Colonic mucosa (tissue), 4 donors: Measurements from ENCODE around the gene PIGA. TPM values are rescaled to one million over a fixed set of nuclear protein-coding genes. Genes with fewer than 3 reads are reported as not detected.

ENCODE experiments used
- DNase-seq: peaks from one replicate; pipeline ENCODE4 v3.0.0-alpha.2; 2020
- H3K27ac ChIP-seq: fragments of 200-600 bp; one replicate; pipeline ENCODE4 v1.8.0; 2021
- H3K27me3 ChIP-seq: fragments of 200-600 bp; one replicate; pipeline ENCODE4 v1.8.0; 2021
- H3K36me3 ChIP-seq: fragments of 200-600 bp; one replicate; pipeline ENCODE4 v1.8.0; 2021
- H3K4me1 ChIP-seq: fragments of 200-600 bp; one replicate; pipeline ENCODE4 v1.8.0; 2021; ENCODE audit warnings: mild to moderate bottlenecking
- H3K4me3 ChIP-seq: fragments of 200-600 bp; one replicate; pipeline ENCODE4 v1.8.0; 2021
- H3K9ac ChIP-seq, 2 donors: one replicate each; pipeline ENCODE4 v1.7.0; 2013; ENCODE audit warnings: control low read depth in 2 of 2, low read depth in 2 of 2, low read length in 2 of 2
- H3K9me3 ChIP-seq: fragments of 200-600 bp; one replicate; pipeline ENCODE4 v1.8.0; 2021
- intact Hi-C: fragments of 100-400 bp; cut with DNase I; formaldehyde crosslinking; loops from one replicate; pipeline ENCODE4 v1.14.1; 2022
- total RNA-seq, 2 donors: library from RNA; stranded (reverse); fragmentation: NEBNext Ultra II Directional in 1 of 2; extraction: Animal tissue kit (Norgen Biotek cat#: 25700) in 1 of 2; gene quantifications; one replicate each; pipeline ENCODE4 v1.2.1, GENCODE V29; 2021
- TF ChIP-seq, protein P1 (sequence below): fragments of 200-600 bp; IDR thresholded peaks from one replicate; pipeline ENCODE4 v1.8.0; 2022; ENCODE audit warnings: antibody characterized with exemption, mild to moderate bottlenecking
- donor health status: healthy.
- donor health status: DM: no; HTN: no; CAD: no.
- donor health status: DM: no; HTN: no; CAD: no.

PIGA gene
- total RNA-seq, 2 donors from 2014 or later, result 15.3 to 22.2 TPM

DNA sequence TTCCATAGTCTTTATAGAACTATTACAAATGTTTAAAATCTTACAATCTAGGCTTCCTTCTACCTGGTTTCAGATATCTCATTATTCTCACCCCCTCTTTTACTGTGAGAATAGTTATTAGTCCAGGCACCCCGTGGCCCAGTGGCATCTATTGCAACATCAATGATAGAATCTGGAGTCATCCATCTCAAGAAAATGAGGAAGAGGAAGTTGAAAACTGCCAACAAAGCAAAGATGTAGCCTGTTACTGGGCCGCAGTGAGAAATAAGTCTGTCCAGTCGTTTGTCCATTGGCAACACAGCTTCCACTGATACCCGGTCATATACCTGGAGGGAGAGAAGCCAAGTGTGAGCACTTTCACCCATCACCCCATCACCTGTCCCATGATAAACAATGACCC is 13.9 kb downstream of the PIGA start:
- Histone ChIP-seq H3K4me1 (no peaks in the 10 kb centered on the region), H3K9me3 (no peaks in the 10 kb centered on the region), H3K4me3 (no peak overlapping the region), H3K9ac (no peak overlapping the region), H3K27ac (no peak overlapping the region), H3K36me3 (no peaks in the 10 kb centered on the region), H3K27me3 (no peaks in the 10 kb centered on the region)
- intact Hi-C loops, result no loop called here
- DNase-seq, result no peak
- TF ChIP-seq, protein P1, sequence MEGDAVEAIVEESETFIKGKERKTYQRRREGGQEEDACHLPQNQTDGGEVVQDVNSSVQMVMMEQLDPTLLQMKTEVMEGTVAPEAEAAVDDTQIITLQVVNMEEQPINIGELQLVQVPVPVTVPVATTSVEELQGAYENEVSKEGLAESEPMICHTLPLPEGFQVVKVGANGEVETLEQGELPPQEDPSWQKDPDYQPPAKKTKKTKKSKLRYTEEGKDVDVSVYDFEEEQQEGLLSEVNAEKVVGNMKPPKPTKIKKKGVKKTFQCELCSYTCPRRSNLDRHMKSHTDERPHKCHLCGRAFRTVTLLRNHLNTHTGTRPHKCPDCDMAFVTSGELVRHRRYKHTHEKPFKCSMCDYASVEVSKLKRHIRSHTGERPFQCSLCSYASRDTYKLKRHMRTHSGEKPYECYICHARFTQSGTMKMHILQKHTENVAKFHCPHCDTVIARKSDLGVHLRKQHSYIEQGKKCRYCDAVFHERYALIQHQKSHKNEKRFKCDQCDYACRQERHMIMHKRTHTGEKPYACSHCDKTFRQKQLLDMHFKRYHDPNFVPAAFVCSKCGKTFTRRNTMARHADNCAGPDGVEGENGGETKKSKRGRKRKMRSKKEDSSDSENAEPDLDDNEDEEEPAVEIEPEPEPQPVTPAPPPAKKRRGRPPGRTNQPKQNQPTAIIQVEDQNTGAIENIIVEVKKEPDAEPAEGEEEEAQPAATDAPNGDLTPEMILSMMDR, result no peak

DNA sequence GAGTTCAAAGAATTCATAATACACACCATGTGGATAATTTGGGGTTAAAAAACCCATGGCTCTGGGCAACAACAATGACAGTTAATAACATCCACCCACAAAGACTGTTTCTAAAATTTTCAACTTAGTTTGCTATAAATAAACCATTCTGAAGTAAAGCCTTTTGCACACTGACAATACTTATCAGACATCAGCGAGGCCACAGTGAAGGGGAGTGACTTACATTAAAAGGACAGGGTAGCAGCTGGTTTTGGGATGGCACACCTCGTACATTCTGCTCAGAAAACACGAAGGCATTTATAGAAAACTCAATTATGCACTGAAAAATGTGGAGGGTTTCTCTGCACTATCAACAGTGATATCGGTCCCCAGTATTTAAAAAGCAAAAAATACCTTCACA is 15.0 kb downstream of the PIGA start:
- Histone ChIP-seq H3K9ac (no peak overlapping the region), H3K27me3 (no peaks in the 10 kb centered on the region), H3K27ac (no peak overlapping the region), H3K4me1 (no peaks in the 10 kb centered on the region), H3K36me3 (no peaks in the 10 kb centered on the region), H3K9me3 (no peaks in the 10 kb centered on the region), H3K4me3 (no peak overlapping the region)
- intact Hi-C loops, result no loop called here
- TF ChIP-seq, protein P1, result no peak
- no peak for DNase-seq

DNA sequence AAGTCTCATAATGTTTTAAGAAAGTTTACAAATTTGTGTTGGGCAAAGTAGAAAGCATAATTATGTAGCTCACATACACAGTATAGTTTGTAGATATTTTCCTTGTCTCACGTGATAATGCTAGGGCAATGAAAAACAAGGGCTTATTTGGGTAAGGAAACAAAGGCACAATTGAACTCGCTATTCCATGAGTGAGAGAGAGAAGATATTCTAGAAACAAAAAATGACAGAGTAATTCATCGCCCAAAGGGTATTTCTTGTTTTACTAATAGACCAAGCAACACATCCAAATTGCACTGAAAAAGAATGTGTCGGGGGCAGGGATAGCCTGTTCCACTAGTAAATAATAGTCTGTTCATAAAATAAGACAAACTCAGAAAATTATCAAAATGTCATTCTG is 16.2 kb downstream of the PIGA start:
- no peaks in the 10 kb centered on the region for H3K27me3 ChIP-seq
- TF ChIP-seq, protein P1, result no peak
- H3K4me3 ChIP-seq, result no peak overlapping the region
- H3K36me3 ChIP-seq, result no peaks in the 10 kb centered on the region
- no peak for DNase-seq
- intact Hi-C loops, result no loop called here
- no peaks in the 10 kb centered on the region for H3K4me1 ChIP-seq
- no peak overlapping the region for H3K27ac ChIP-seq
- no peaks in the 10 kb centered on the region for H3K9me3 ChIP-seq
- H3K9ac ChIP-seq, result no peak overlapping the region

DNA sequence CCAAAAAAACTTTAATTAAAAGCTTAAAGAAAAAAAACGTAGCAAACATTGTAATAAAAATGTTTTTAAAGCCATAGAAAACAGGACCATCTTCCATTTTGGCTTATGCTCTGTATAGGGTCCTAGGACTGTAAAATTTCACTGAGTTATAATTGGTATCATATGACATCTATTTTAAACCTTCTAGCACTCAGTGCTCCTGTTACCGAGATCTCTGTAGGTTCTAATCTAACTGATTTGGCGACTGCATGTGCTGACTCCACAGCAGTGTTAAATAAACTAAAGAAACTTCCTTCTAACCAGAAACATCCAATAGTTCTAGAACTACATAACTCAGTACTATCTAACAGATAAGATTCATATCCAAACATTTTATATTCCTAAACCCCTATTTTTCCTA is 19.8 kb downstream of the PIGA start, which contains the start of gene ASB11:
Gene ASB11, minus strand, starts transcription at position 132 of the 400 bp plus-strand sequence. Its CDS starts 35 bp downstream, at position 97.
- Histone ChIP-seq H3K9ac (no peak within 1 kb of the TSS), H3K4me3 (no peak within 1 kb of the TSS), H3K9me3 (no peaks in the 10 kb centered on the region), H3K27me3 (peaks cover 4% of the 10 kb centered on the region), H3K36me3 (no peaks in the 10 kb centered on the region), H3K27ac (no peak within 1 kb of the TSS), H3K4me1 (no peaks in the 10 kb centered on the region)
- DNase-seq, result no peak
- TF ChIP-seq, protein P1, result no peak
- intact Hi-C loops, result no loop called here

DNA sequence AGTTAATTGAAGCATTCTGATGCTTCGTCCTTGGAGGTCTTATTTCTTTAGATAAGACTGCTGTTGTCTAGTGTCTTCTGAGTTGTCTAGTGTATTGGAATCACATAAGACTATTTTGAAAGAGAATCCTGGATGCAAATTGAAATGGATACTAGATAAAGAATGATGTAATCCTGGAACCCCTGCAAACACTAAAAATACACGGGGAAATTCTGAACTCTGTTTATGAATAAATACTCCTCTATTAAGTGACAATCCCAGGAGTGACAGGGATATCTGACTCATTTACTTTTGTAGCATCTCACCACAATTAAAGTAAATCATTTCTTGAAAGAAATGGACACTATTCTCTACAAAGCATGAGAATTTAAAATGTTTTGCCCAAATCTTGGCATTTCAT is 20.9 kb downstream of the PIGA start:
- TF ChIP-seq, protein P1, result no peak
- Histone ChIP-seq H3K36me3 (no peaks in the 10 kb centered on the region), H3K9me3 (no peaks in the 10 kb centered on the region), H3K4me1 (no peaks in the 10 kb centered on the region), H3K4me3 (no peak overlapping the region), H3K27me3 (peaks cover 4% of the 10 kb centered on the region), H3K9ac (no peak overlapping the region), H3K27ac (no peak overlapping the region)
- intact Hi-C loops, result no loop called here
- DNase-seq, result no peak

DNA sequence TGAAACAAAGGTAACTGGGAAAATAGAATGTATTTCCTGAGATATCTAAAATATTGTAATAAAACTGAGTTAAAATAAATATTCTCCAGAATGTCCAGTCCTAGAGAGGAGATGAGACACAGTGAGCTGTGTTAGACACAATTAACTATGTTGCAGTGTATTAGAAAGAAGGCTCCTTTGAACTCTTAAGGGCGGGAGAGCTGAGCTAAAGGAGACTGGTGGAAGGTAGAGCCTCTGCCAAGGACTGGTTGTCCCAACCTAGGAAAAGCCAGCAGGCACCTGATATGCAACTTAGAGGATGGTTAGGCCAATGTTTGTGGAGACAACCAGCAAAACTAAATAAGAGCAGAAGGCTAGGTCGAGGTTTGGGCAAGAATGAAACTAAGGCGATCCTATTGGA is 24.2 kb downstream of the PIGA start:
- Histone ChIP-seq H3K36me3 (no peaks in the 10 kb centered on the region), H3K9me3 (no peaks in the 10 kb centered on the region), H3K9ac (no peak overlapping the region), H3K27me3 (peaks cover 4% of the 10 kb centered on the region), H3K4me1 (no peaks in the 10 kb centered on the region), H3K4me3 (no peak overlapping the region), H3K27ac (no peak overlapping the region)
- no peak for DNase-seq
- TF ChIP-seq, protein P1, result no peak
- intact Hi-C loops, result no loop called here
